ENCODE results near the gene NUDT21.

DNA sequence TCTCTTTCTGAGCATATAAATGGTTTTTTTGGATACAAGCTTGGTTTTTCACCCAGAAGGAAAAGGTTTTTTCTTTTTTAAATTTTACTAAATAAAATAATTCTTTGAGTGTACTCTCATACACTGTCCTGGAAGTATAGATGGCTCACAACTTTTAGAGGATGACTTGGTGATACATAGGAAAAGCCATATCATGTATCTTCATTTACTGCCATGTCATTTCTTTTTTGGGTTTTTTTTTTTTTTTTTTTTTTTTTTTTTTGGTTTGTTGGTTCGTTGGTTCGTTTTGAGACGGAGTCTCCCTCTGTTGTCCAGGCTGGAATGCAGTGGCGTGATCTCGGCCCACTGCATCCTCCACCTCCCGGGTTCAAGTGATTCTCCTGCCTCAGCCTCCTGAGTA is 12.0 kb upstream of the NUDT21 start:
- TF ChIP-seq, protein P1, sequence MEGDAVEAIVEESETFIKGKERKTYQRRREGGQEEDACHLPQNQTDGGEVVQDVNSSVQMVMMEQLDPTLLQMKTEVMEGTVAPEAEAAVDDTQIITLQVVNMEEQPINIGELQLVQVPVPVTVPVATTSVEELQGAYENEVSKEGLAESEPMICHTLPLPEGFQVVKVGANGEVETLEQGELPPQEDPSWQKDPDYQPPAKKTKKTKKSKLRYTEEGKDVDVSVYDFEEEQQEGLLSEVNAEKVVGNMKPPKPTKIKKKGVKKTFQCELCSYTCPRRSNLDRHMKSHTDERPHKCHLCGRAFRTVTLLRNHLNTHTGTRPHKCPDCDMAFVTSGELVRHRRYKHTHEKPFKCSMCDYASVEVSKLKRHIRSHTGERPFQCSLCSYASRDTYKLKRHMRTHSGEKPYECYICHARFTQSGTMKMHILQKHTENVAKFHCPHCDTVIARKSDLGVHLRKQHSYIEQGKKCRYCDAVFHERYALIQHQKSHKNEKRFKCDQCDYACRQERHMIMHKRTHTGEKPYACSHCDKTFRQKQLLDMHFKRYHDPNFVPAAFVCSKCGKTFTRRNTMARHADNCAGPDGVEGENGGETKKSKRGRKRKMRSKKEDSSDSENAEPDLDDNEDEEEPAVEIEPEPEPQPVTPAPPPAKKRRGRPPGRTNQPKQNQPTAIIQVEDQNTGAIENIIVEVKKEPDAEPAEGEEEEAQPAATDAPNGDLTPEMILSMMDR (IDR thresholded peaks at IDR 0.05; ENCODE audit: control extremely low read depth in 1 of 3, insufficient read depth in 1 of 3, low read depth in 1 of 3, low read length in 3 of 3) = no peak
- no peak for TF ChIP-seq CBX8 (IDR thresholded peaks at IDR 0.05; ENCODE audit: borderline replicate concordance, low read depth, low read length)

Data from H1 (cell line).